ENCODE data around the gene FOXD1. TPM values are rescaled to one million over a fixed set of nuclear protein-coding genes. Genes with fewer than 3 reads are reported as not detected.
A peak's percentile ranks its signal among the peaks of the same experiment; 100 is the strongest.

Gene FOXD1
- total and polyA plus RNA-seq, 4 donors, result 0.25 to 15.2 (median 8.3) TPM

DNA sequence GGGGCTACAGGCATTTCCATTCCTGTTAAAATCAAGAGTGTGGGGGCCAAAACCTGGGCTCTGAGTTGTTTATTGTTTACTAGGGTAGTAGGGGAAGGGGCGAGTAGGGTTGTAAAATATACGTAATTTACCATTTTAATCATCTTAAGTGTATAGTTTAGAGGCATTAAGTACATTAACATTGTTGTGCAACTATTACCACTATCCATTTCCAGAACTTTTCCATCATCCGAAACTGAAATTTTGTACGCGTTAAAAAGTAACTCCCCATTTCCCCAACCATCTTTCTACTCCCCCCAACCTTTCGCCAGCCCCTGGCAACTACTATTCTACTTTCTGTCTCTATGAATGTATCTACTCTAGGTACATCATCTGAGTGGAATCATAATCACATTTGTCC, 3.6 kb upstream of the FOXD1 start:
- WGBS, 2 donors, result 75% methylated on average over 6 of the region's 6 CpGs
- intact Hi-C loops (cut with DNase I), result loop anchor here (5.0 kb wide), 3 partner anchors 235 to 495 kb away; partner anchors contain the start of gene FCHO2 (in 1 of the 2)
- ATAC-seq (ENCODE audit: low FRiP score) (no peak), DNase-seq (no peak)
- Histone ChIP-seq H3K9me3 (ENCODE audit: control insufficient read depth, low read length) (no peaks in the 10 kb centered on the region), H3K27ac (ENCODE audit: low read depth in 1 of 2, low read length in 2 of 2) (no peak overlapping the region), H3K4me1 (ENCODE audit: control insufficient read depth in 1 of 2, insufficient read depth in 2 of 2, low read length in 2 of 2) (no peaks in the 10 kb centered on the region), H3K27me3 (ENCODE audit: control insufficient read depth in 1 of 2, insufficient read depth in 2 of 2, low read length in 1 of 2) (no peaks in the 10 kb centered on the region), H3K4me3 (ENCODE audit: low read length in 2 of 2) (no peak overlapping the region), H3K36me3 (ENCODE audit: control insufficient read depth in 1 of 2, insufficient read depth in 2 of 2, low read length in 1 of 2) (no peaks in the 10 kb centered on the region)

- Histone ChIP-seq H3K36me3 (ENCODE audit: control insufficient read depth in 1 of 2, insufficient read depth in 2 of 2, low read length in 1 of 2) (no peaks in the 10 kb centered on the region), H3K27me3 (ENCODE audit: control insufficient read depth in 1 of 2, insufficient read depth in 2 of 2, low read length in 1 of 2) (no peaks in the 10 kb centered on the region), H3K4me3 (ENCODE audit: low read length in 2 of 2) (no peak overlapping the region), H3K27ac (ENCODE audit: low read depth in 1 of 2, low read length in 2 of 2) (no peak overlapping the region), H3K4me1 (ENCODE audit: control insufficient read depth in 1 of 2, insufficient read depth in 2 of 2, low read length in 2 of 2) (no peaks in the 10 kb centered on the region), H3K9me3 (ENCODE audit: control insufficient read depth, low read length) (no peaks in the 10 kb centered on the region)
- intact Hi-C loops (cut with DNase I), result loop anchor here (2.0 to 5.0 kb wide), 5 partner anchors 234 to 494 kb away; partner anchors contain the start of gene FCHO2 (in 1 of the 2)
- WGBS, 2 donors, result 8 to 9% methylated on average over 70 of the region's 70 CpGs
- ATAC-seq (ENCODE audit: low FRiP score) (peak; percentile 82), DNase-seq (peak; percentile 85 to 92)
Observed at GRCh38 chr5:73451224-73452130, 2.9 kb upstream of the FOXD1 start.

- Histone ChIP-seq H3K27ac (ENCODE audit: low read depth in 1 of 2, low read length in 2 of 2) (no peak overlapping the region), H3K36me3 (ENCODE audit: control insufficient read depth in 1 of 2, insufficient read depth in 2 of 2, low read length in 1 of 2) (no peaks in the 10 kb centered on the region), H3K9me3 (ENCODE audit: control insufficient read depth, low read length) (no peaks in the 10 kb centered on the region), H3K4me1 (ENCODE audit: control insufficient read depth in 1 of 2, insufficient read depth in 2 of 2, low read length in 2 of 2) (no peaks in the 10 kb centered on the region), H3K27me3 (ENCODE audit: control insufficient read depth in 1 of 2, insufficient read depth in 2 of 2, low read length in 1 of 2) (no peaks in the 10 kb centered on the region), H3K4me3 (ENCODE audit: low read length in 2 of 2) (no peak overlapping the region)
- 13 to 14% methylated on average over 27 of the region's 27 CpGs for WGBS, 2 donors
- no peak for DNase-seq
- no peak for ATAC-seq (ENCODE audit: low FRiP score)
- intact Hi-C loops (cut with DNase I), result loop anchor here (2.0 to 5.0 kb wide), 5 partner anchors 233 to 493 kb away; partner anchors contain the start of gene FCHO2 (in 1 of the 2)
Observed at GRCh38 chr5:73450672-73451223, 2.2 kb upstream of the FOXD1 start.

DNA sequence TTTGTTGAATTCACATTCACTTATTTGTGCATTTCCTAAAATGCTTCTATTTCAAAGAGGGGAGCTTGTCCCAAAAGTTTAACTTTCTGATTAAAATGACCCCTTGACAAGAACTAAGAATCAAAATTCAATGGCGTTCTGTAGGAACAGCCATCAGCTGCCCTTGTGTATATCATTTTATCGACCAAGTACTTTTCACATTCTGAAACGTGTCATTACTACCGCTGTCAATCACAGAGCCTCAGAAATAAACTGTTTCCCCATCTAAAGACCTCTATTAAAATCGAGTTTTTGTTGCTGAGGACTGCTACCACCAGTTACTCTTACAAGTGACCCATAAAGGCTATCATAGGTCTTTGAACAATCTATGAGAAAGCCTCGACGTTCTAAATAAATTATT, 1.6 kb upstream of the FOXD1 start:
- 47 to 53% methylated on average over 7 of the region's 7 CpGs for WGBS, 2 donors

DNA sequence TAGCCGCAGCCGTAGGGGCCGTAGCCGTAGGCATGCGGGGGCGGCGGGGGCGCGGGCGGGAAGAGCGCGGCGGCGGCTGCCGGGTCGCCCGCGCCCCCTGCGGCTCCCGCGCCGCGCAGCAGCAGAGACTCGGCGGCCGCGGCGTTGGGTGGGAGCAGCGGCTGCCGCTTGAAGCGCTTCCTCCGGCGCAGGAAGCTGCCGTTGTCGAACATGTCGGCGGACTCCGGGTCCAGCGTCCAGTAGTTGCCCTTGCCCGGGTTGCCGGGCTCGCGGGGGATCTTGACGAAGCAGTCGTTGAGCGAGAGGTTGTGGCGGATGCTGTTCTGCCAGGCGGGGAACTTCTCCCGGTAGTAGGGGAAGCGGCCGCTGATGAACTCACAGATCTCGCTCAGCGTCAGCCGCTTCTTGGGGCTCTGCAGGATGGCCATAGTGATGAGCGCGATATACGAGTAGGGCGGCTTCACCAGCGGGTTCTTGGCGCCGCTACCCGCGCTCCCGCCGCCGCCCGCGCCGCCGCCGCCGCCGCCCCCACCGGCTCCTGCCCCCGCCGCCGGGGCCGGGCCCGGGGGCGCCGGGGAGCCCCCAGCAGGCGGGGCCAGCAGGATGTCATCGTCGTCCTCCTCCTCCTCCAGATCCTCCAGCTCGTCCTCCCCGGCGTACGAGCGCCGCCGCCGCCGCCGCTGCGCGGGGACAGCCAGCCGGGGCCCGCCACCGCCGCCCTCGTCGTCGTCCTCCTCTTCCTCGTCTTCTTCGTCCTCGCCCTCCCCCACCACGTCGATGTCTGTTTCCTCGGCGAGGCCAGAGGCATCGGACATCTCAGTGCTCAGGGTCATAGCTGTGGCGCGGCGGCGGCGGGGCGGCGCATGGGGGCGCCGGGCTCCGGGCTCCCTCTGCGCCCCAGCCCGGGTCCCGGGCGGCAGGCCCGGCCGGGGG, 781 bp downstream of the FOXD1 start:
- Histone ChIP-seq H3K4me3 (ENCODE audit: low read length in 2 of 2) (peak overlapping the region; percentile 42 to 85), H3K9me3 (ENCODE audit: control insufficient read depth, low read length) (no peaks in the 10 kb centered on the region), H3K27me3 (ENCODE audit: control insufficient read depth in 1 of 2, insufficient read depth in 2 of 2, low read length in 1 of 2) (no peaks in the 10 kb centered on the region), H3K27ac (ENCODE audit: low read depth in 1 of 2, low read length in 2 of 2) (peak overlapping the region in 1 of 2 donors; percentile 20), H3K4me1 (ENCODE audit: control insufficient read depth in 1 of 2, insufficient read depth in 2 of 2, low read length in 2 of 2) (no peaks in the 10 kb centered on the region), H3K36me3 (ENCODE audit: control insufficient read depth in 1 of 2, insufficient read depth in 2 of 2, low read length in 1 of 2) (no peaks in the 10 kb centered on the region)
- WGBS, 2 donors, result 1% methylated on average over 101 to 127 of the region's 127 CpGs
- intact Hi-C loops (cut with DNase I), result no loop called here
- DNase-seq, result peak; percentile 68 to 81
- ATAC-seq (ENCODE audit: low FRiP score), result no peak

More for the DNA sequence above, 1.6 kb upstream of the FOXD1 start:
- Histone ChIP-seq H3K9me3 (ENCODE audit: control insufficient read depth, low read length) (no peaks in the 10 kb centered on the region), H3K36me3 (ENCODE audit: control insufficient read depth in 1 of 2, insufficient read depth in 2 of 2, low read length in 1 of 2) (no peaks in the 10 kb centered on the region), H3K4me1 (ENCODE audit: control insufficient read depth in 1 of 2, insufficient read depth in 2 of 2, low read length in 2 of 2) (no peaks in the 10 kb centered on the region), H3K27ac (ENCODE audit: low read depth in 1 of 2, low read length in 2 of 2) (no peak overlapping the region), H3K27me3 (ENCODE audit: control insufficient read depth in 1 of 2, insufficient read depth in 2 of 2, low read length in 1 of 2) (no peaks in the 10 kb centered on the region), H3K4me3 (ENCODE audit: low read length in 2 of 2) (no peak overlapping the region)
- ATAC-seq (ENCODE audit: low FRiP score) (no peak), DNase-seq (no peak)
- intact Hi-C loops (cut with DNase I), result loop anchor here (2.0 to 5.0 kb wide), 5 partner anchors 233 to 493 kb away; partner anchors contain the start of gene FCHO2 (in 1 of the 2)

- no peak for ATAC-seq (ENCODE audit: low FRiP score)
- no peaks in the 10 kb centered on the region for H3K4me1 ChIP-seq (ENCODE audit: control insufficient read depth in 1 of 2, insufficient read depth in 2 of 2, low read length in 2 of 2)
Observed at GRCh38 chr5:73446631-73447529, 1.7 kb downstream of the FOXD1 start.

DNA sequence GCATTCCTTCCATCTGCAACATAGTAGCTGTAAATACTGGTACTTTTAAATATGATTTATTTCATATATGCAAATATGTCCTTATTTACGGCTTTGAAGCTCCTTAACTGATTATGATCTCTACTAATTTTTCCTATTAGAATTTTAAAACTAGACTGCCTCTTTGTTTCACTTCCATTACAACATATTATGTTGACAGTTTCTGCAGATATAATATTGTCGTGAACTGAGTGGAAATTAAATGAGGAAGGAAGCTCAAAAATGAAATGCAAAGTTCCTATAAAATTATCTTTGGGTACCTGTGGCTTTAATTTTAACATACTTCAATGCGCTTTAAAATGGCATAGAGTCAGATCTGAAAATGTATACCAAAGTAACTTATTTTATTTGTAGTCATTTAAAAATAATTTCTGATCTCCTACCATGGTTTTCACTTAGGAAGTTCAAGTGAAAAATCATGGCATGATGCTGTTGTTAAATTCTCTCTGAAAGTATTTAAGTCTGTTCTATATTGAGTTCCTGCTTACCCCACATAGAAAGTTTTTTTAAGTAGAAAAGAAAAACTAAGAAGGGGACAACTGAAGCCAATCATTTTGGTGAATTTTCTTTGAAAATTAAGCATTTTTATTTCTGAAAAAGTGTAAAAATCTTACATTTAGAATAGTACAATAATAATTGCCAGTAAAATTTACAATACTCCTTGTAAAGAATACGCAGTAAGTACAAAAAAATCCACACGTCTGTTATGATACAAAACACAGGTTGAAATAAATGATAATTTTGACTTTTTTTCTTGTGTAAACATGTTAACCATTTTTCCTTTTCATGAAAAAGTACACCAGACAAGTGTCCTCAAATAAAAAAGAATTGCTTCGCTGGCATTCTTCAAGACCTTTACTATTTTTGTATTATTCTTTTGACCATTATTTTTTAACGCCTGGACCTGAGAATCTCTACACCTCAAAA, 2.6 kb downstream of the FOXD1 start:
- no peaks in the 10 kb centered on the region for H3K27me3 ChIP-seq (ENCODE audit: control insufficient read depth in 1 of 2, insufficient read depth in 2 of 2, low read length in 1 of 2)
- H3K27ac ChIP-seq (ENCODE audit: low read depth in 1 of 2, low read length in 2 of 2), result no peak overlapping the region

More at GRCh38 chr5:73446631-73447529, 1.7 kb downstream of the FOXD1 start:
- Histone ChIP-seq H3K4me3 (ENCODE audit: low read length in 2 of 2) (peak overlapping the region; percentile 42 to 85), H3K27ac (ENCODE audit: low read depth in 1 of 2, low read length in 2 of 2) (no peak overlapping the region), H3K36me3 (ENCODE audit: control insufficient read depth in 1 of 2, insufficient read depth in 2 of 2, low read length in 1 of 2) (no peaks in the 10 kb centered on the region), H3K27me3 (ENCODE audit: control insufficient read depth in 1 of 2, insufficient read depth in 2 of 2, low read length in 1 of 2) (no peaks in the 10 kb centered on the region), H3K9me3 (ENCODE audit: control insufficient read depth, low read length) (no peaks in the 10 kb centered on the region)
- DNase-seq, result peak in 1 of 2 donors; percentile 79
- intact Hi-C loops (cut with DNase I), result no loop called here
- 3 to 8% methylated on average over 58 to 119 of the region's 119 CpGs for WGBS, 2 donors

More for the DNA sequence above, 2.6 kb downstream of the FOXD1 start:
- Histone ChIP-seq H3K4me1 (ENCODE audit: control insufficient read depth in 1 of 2, insufficient read depth in 2 of 2, low read length in 2 of 2) (no peaks in the 10 kb centered on the region), H3K9me3 (ENCODE audit: control insufficient read depth, low read length) (no peaks in the 10 kb centered on the region), H3K36me3 (ENCODE audit: control insufficient read depth in 1 of 2, insufficient read depth in 2 of 2, low read length in 1 of 2) (no peaks in the 10 kb centered on the region), H3K4me3 (ENCODE audit: low read length in 2 of 2) (peak overlapping the region; percentile 42 to 85)
- 57 to 67% methylated on average over 7 of the region's 7 CpGs for WGBS, 2 donors
- intact Hi-C loops (cut with DNase I), result no loop called here
- ATAC-seq (ENCODE audit: low FRiP score) (no peak), DNase-seq (no peak)
